ENCODE data around the gene TMEM266.

Gene TMEM266

DNA sequence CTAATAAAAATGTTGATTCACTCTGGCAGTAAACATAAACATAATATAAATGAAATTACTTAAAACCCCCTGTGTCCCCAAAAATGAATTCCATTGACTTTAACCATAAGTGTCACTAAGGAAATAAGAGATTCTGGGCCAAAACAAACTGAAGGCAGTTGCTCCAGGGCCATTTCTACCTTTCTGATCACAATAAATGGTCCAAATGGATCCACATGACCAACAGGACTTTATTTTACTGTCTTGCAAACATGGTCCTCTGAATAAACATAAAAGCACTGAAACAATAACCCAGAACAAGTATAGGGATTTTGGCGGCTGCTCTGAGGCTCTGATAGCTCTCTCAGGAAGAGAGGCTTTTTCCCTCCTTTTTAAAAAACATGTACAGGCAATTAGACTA lies 174.1 kb downstream of the TMEM266 start:
- DNase-seq (ENCODE audit: low spot score in 2 of 2), result no peak
- Mint-ChIP-seq H3K27ac (no peak overlapping the region), H3K4me3 (no peak overlapping the region), H3K4me1 (no peaks in the 10 kb centered on the region), H3K36me3 (peaks cover 27% of the 10 kb centered on the region), H3K9me3 (no peaks in the 10 kb centered on the region)
- ATAC-seq, result no peak

DNA sequence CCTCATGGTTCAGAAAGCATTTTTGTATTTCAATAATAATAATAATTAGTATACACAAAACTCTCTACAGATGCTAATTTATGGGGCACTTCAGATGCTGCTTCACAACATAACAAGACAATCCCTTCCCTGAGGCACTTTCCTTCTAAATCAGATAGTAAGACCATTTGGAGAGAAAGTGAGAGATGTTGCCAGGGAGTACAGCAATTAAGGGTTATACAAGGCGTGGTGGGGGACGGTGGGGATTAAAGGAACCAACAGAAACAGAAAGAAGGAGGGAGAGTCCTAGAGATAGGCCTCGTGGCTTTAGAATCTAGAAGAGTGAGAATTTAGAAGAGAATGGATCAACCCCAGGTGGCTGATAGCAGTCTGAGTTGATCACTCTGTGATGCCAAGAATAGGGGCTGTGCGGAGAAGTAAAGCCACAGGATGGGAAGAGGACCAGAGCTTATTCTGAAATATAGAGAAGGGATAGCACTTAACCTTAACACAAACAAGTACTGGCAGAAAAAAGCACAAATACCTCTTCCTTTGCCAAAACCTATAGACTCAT lies 174.6 kb downstream of the TMEM266 start:
- H3K9me3 Mint-ChIP-seq, result no peaks in the 10 kb centered on the region
- no peak overlapping the region for H3K4me3 Mint-ChIP-seq
- no peak overlapping the region for H3K27ac Mint-ChIP-seq
- H3K36me3 Mint-ChIP-seq, result peaks cover 22% of the 10 kb centered on the region
- no peaks in the 10 kb centered on the region for H3K4me1 Mint-ChIP-seq
- DNase-seq (ENCODE audit: low spot score in 2 of 2), result no peak
- no peak for ATAC-seq

DNA sequence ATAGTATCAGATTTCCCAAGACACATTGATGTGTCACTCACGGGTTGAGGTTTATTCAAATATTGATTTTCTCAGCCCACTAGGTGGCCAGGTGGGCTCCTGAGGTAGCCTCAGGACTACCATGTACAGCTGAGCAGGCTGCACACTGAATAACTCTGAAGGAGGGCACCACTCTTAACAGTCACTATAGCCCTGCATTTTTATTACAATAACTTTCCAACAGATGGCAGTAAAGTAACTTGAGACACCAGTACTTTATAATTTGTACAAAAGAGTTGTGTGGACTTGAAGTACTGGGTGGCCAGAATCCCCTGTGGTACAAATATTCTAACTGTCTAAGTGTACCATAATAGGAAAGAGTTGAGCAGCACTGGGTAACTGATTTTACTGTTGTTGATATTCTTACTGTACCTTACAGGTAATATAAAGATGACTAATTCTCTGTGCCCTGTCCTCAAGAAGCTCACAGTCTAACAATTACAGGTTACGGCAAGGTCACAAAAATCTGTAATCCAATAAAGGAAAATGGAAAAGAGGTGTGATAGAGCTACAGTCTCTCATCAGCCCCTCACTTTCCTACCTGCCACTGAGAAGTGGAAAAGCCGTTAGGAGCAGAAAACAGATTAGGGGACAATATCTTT lies 175.5 kb downstream of the TMEM266 start:
- Mint-ChIP-seq H3K4me3 (no peak overlapping the region), H3K4me1 (no peaks in the 10 kb centered on the region), H3K36me3 (peaks cover 14% of the 10 kb centered on the region), H3K9me3 (no peaks in the 10 kb centered on the region), H3K27ac (no peak overlapping the region)
- ATAC-seq (peak; percentile 61), DNase-seq (ENCODE audit: low spot score in 2 of 2) (no peak)

DNA sequence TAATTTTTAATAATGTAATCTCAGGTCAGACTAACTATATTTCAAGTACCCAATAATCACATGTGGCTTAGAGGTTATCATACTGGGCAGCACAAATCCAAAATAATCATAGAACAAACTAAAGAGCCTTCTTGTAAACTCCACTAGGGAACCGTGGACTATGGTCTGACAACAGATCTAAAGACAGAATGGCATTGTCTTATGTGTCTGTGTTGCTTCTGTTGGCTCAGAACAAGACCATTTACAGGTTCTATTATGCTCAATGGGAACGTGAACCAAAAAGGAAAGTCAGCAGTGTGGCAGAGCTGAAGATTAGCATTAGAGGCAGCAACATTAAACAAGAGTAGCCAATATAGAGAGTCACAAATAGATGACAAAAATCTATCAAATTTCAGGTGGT lies 176.6 kb downstream of the TMEM266 start:
- no peak overlapping the region for H3K27ac Mint-ChIP-seq
- ATAC-seq, result no peak
- H3K9me3 Mint-ChIP-seq, result no peaks in the 10 kb centered on the region
- H3K36me3 Mint-ChIP-seq, result peaks cover 6% of the 10 kb centered on the region
- no peak for DNase-seq (ENCODE audit: low spot score in 2 of 2)
- no peak overlapping the region for H3K4me3 Mint-ChIP-seq
- H3K4me1 Mint-ChIP-seq, result no peaks in the 10 kb centered on the region

DNA sequence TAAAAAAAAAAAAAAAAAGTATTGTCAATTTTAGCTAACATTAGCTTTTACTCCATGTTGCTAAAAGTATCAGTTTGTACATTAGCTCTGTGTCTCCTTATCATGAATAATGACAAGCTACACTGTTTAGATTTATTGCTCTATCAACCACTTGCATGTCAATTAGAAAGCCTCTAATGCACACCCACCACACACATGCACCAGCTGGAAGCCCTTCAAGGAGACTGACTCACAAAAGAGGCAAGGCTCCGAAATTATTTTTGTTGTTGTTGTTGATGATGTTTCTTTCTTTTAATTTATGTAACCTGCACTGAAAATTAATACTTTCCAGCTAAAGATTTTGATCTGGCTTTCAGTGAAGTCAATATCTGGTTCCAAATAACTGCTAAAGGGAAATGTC lies 180.0 kb downstream of the TMEM266 start:
- H3K4me1 Mint-ChIP-seq, result no peaks in the 10 kb centered on the region
- H3K9me3 Mint-ChIP-seq, result no peaks in the 10 kb centered on the region
- no peak overlapping the region for H3K27ac Mint-ChIP-seq
- H3K4me3 Mint-ChIP-seq, result no peak overlapping the region
- DNase-seq (ENCODE audit: low spot score in 2 of 2) (no peak), ATAC-seq (no peak)
- H3K36me3 Mint-ChIP-seq, result peaks cover 25% of the 10 kb centered on the region

DNA sequence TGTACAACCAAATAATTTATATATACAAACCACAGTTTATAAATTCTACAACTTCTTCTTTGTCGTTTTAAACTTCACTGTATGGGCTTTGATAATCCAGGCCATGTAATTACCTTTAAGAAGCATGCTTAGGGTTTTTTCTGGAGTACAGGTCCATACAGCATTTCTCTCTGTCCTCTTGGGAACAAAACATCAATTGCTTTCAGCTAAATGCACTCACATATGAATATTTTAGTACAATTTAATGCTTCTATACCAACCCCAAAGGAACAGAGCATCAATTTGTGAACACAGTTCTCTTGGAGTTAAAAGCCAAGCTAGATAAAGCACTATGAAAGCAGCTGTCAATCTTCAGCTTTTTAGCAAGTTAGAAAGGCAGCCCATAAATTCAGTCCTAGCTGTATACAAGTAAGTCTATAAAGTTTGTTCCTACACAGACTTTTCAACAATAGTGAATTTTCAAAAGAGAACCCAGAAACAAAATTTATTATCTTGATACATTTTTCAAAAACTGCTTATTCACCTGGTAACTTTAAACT lies 185.4 kb downstream of the TMEM266 start:
- ATAC-seq (no peak), DNase-seq (ENCODE audit: low spot score in 2 of 2) (no peak)
- H3K4me3 Mint-ChIP-seq, result no peak overlapping the region
- no peak overlapping the region for H3K27ac Mint-ChIP-seq
- H3K36me3 Mint-ChIP-seq, result peaks cover 40% of the 10 kb centered on the region
- H3K4me1 Mint-ChIP-seq, result no peaks in the 10 kb centered on the region
- no peaks in the 10 kb centered on the region for H3K9me3 Mint-ChIP-seq

DNA sequence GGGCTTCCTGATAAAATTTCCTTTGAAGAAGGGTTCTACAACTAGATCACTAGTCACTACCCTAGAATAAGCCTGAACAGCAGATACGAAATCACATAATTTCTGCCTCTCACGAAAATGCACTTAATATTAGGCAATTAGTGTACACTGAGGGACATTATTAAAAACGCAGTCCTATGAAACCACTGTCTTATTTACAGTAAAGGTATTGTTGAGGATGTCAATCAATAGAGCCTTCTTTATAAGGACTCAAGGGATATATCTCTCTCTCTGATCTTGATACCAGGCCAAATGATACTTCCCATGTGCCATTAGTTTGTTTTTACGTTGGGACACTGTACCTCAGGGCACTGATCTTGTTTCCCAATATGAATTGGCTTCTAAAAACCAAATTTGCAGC lies 191.9 kb downstream of the TMEM266 start:
- Mint-ChIP-seq H3K36me3 (peaks cover 15% of the 10 kb centered on the region), H3K9me3 (no peaks in the 10 kb centered on the region), H3K27ac (no peak overlapping the region), H3K4me3 (no peak overlapping the region), H3K4me1 (no peaks in the 10 kb centered on the region)
- DNase-seq (ENCODE audit: low spot score in 2 of 2) (no peak), ATAC-seq (no peak)

DNA sequence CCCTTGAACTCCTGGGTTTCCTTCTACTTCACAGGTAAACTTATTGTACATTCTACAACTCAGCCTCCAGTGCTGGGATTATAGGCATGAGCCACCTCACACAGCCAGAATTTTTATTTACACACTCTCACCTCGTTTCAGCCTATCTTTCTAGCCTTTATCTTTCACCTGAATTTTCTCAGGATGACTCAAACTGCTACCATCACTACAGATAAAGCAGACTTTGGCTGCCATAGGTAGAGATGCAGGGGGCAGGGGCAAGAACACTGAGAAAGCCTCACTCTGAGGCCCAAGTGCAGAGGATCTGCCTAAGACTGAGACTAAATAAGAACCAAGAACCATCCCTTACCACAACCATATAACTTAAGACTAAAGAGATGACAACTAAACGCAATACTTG lies 192.5 kb downstream of the TMEM266 start:
- no peaks in the 10 kb centered on the region for H3K4me1 Mint-ChIP-seq
- H3K4me3 Mint-ChIP-seq, result no peak overlapping the region
- no peaks in the 10 kb centered on the region for H3K9me3 Mint-ChIP-seq
- ATAC-seq (no peak), DNase-seq (ENCODE audit: low spot score in 2 of 2) (no peak)
- peaks cover 15% of the 10 kb centered on the region for H3K36me3 Mint-ChIP-seq
- H3K27ac Mint-ChIP-seq, result no peak overlapping the region

DNA sequence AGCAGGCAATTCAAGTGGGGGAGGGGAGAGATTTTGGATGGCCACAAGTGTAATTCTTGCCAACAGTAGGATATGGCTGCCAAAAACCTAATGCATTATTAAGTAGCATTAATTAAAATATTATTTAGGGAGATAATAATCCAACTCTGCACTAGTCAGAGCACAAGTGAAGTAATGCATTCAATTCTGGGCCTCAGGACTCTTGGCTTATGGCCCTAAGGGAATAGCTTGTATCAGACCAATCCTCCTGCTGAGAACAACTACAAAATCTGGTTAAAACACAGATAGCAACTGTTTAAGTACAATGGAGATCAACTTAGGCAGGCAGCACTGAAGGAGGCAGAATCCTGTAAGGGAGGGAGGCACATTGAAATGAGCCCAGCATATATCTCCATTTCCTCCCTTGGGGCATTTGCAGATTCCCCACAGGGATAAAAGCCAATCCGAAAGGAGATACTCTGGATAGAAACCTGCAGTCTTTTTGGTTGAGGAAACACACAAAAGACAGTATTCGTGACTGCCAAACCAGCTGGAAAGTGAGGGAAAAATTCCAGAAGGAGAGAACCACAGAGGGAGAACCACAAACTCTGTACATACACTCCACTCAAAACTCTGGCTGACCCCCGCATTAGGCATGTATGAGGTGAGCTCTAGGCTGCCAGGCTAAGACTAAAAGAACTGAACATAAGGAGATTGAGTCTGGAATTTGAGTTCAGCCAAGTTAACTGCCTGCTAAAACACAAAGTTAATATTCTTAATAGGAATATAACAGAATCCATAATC lies 194.1 kb downstream of the TMEM266 start:
- ATAC-seq (no peak), DNase-seq (ENCODE audit: low spot score in 2 of 2) (no peak)
- Mint-ChIP-seq H3K9me3 (no peaks in the 10 kb centered on the region), H3K4me1 (no peaks in the 10 kb centered on the region), H3K4me3 (no peak overlapping the region), H3K36me3 (peaks cover 10% of the 10 kb centered on the region), H3K27ac (no peak overlapping the region)
